Mesenchymal stem cell (in vitro differentiated cells and primary cell): Measurements from ENCODE around the gene KIAA1614.

Experiments
- DNase-seq: peaks from one replicate; pipeline ENCODE4 v3.0.0-alpha.2; 2013
- H2AFZ ChIP-seq: one replicate; pipeline ENCODE4 v1.6.1; 2013; ENCODE audit warnings: low read depth, mild to moderate bottlenecking, control low read depth, inconsistent platforms, low read length, moderate library complexity
- H2AK5ac ChIP-seq: 2 replicates; pipeline ENCODE4 v1.6.1; 2013; ENCODE audit warnings: low read length, moderate library complexity, mild to moderate bottlenecking, inconsistent platforms; ENCODE audit not compliant: severe bottlenecking
- H2BK120ac ChIP-seq: one replicate; pipeline ENCODE4 v1.6.1; 2013; ENCODE audit warnings: low read depth, mild to moderate bottlenecking, inconsistent platforms, low read length, moderate library complexity
- H2BK12ac ChIP-seq, 2 experiments: one replicate each; pipeline ENCODE4 v1.6.1; 2013; ENCODE audit warnings: inconsistent platforms in 2 of 2, low read length in 2 of 2, mild to moderate bottlenecking in 2 of 2, moderate library complexity in 2 of 2, control low read depth in 1 of 2
- H2BK15ac ChIP-seq: one replicate; pipeline ENCODE4 v1.6.1; 2013; ENCODE audit warnings: mild to moderate bottlenecking, low read depth, inconsistent platforms; ENCODE audit not compliant: poor library complexity, severe bottlenecking
- H2BK5ac ChIP-seq: 2 replicates; pipeline ENCODE4 v1.6.1; 2013; ENCODE audit warnings: low read depth, mild to moderate bottlenecking, low read length, control low read depth, inconsistent platforms; ENCODE audit not compliant: poor library complexity, severe bottlenecking
- H3K14ac ChIP-seq, 2 experiments: one replicate each; pipeline ENCODE4 v1.6.1; 2013; ENCODE audit warnings: inconsistent platforms in 2 of 2, low read length in 2 of 2, control low read depth in 1 of 2, mild to moderate bottlenecking in 1 of 2, moderate library complexity in 1 of 2
- H3K18ac ChIP-seq, 2 experiments: one replicate each; pipeline ENCODE4 v1.6.1; 2013; ENCODE audit warnings: inconsistent platforms in 2 of 2, low read length in 2 of 2, control low read depth in 1 of 2, low read depth in 1 of 2, mild to moderate bottlenecking in 1 of 2
- H3K23ac ChIP-seq, 2 experiments: one replicate each; pipeline ENCODE4 v1.6.1; 2013; ENCODE audit warnings: inconsistent platforms in 2 of 2, low read length in 2 of 2, mild to moderate bottlenecking in 2 of 2, moderate library complexity in 2 of 2, control low read depth in 1 of 2
- H3K27ac ChIP-seq: 2 replicates; pipeline ENCODE4 v1.5.1; 2013; ENCODE audit warnings: mild to moderate bottlenecking, moderate library complexity, low read length, control low read depth, inconsistent platforms; ENCODE audit not compliant: poor library complexity, severe bottlenecking
- H3K27me3 ChIP-seq, 2 experiments: 2 replicates each; pipeline versions ENCODE4 v1.6.1 to v1.7.0; 2013; ENCODE audit warnings: low read length in 2 of 2, mild to moderate bottlenecking in 2 of 2, moderate library complexity in 2 of 2, control low read depth in 1 of 2, inconsistent platforms in 1 of 2; ENCODE audit not compliant: control insufficient read depth in 1 of 2, insufficient read depth in 1 of 2
- H3K36me3 ChIP-seq, 2 experiments: 2 replicates each; pipeline versions ENCODE4 v1.6.1 to v1.7.0; 2013; ENCODE audit warnings: low read length in 2 of 2, control low read depth in 1 of 2, inconsistent platforms in 1 of 2, low read depth in 1 of 2, mild to moderate bottlenecking in 1 of 2; ENCODE audit not compliant: insufficient read depth in 2 of 2, control insufficient read depth in 1 of 2
- H3K4ac ChIP-seq, 2 experiments: one replicate each; pipeline ENCODE4 v1.6.1; 2013; ENCODE audit warnings: inconsistent platforms in 2 of 2, low read length in 2 of 2, mild to moderate bottlenecking in 2 of 2, moderate library complexity in 2 of 2, control low read depth in 1 of 2, low read depth in 1 of 2
- H3K4me1 ChIP-seq: 2 replicates; pipeline ENCODE4 v1.6.1; 2013; ENCODE audit warnings: low read depth, low read length, control low read depth; ENCODE audit not compliant: control insufficient read depth, insufficient read depth
- H3K4me2 ChIP-seq: 2 replicates; pipeline ENCODE4 v1.6.1; 2013; ENCODE audit warnings: low read length, mild to moderate bottlenecking, inconsistent platforms; ENCODE audit not compliant: poor library complexity, severe bottlenecking
- H3K4me3 ChIP-seq, 2 experiments: 2 replicates each; pipeline versions ENCODE4 v1.5.1 to v1.7.0; 2013; ENCODE audit warnings: low read length in 2 of 2, mild to moderate bottlenecking in 2 of 2, control low read depth in 1 of 2, low read depth in 1 of 2; ENCODE audit not compliant: insufficient read depth in 1 of 2
- H3K79me1 ChIP-seq: replicated peaks from 2 replicates; pipeline ENCODE4 v1.6.1; 2013; ENCODE audit warnings: mild to moderate bottlenecking, control low read depth, low read length, inconsistent platforms; ENCODE audit not compliant: poor library complexity, severe bottlenecking
- H3K9ac ChIP-seq: 2 replicates; pipeline ENCODE4 v1.7.0; 2013; ENCODE audit warnings: mild to moderate bottlenecking, low read length, moderate library complexity
- H3K9me3 ChIP-seq: 2 replicates; pipeline ENCODE4 v1.7.0; 2013; ENCODE audit warnings: mild to moderate bottlenecking, low read length; ENCODE audit not compliant: control insufficient read depth
- H4K8ac ChIP-seq: one replicate; pipeline ENCODE4 v1.6.1; 2013; ENCODE audit warnings: inconsistent platforms, mild to moderate bottlenecking, low read length, moderate library complexity
- H4K91ac ChIP-seq: one replicate; pipeline ENCODE4 v1.6.1; 2013; ENCODE audit warnings: mild to moderate bottlenecking, low read length, inconsistent platforms
- WGBS: methylation state at CpG from one replicate; pipeline ENCODE4 v1.1.7; 2013; ENCODE audit warnings: mixed read lengths; 5-methylcytosine and 5-hydroxymethylcytosine counted together

Gene KIAA1614

DNA sequence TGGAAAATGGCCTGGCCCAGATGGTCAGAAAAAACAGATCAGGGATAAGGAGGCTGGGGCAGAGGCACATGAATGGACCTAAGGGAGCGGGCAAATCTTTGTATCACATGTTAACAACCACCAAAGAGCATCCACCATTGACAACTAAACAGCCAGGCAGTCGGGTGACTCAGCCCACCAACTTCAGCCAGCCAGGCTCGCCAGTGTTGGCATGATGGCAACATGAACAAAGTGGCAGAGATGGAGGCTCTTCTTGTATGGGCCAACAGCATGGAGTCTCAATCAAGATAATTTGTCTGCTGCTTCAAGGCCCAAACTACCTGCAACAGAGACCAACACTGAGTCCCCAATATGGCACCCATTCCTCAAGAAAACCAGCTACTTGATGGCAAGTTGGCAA is 16.5 kb upstream of the KIAA1614 start:
- H2BK5ac ChIP-seq: no peak overlapping the region
- no peak overlapping the region for H3K4ac ChIP-seq
- DNase-seq: no peak
- no peaks in the 10 kb centered on the region for H3K9me3 ChIP-seq
- WGBS: 96% methylated on average over 3 of the region's 3 CpGs
- no peak overlapping the region for H2BK15ac ChIP-seq
- H3K79me1 ChIP-seq: no peaks in the 10 kb centered on the region
- no peak overlapping the region for H2BK12ac ChIP-seq
- no peak overlapping the region for H3K27ac ChIP-seq
- H3K14ac ChIP-seq: no peak overlapping the region
- H3K18ac ChIP-seq: no peak overlapping the region
- peaks cover 0 to 8% of the 10 kb centered on the region in 2 experiments for H3K36me3 ChIP-seq
- H2AK5ac ChIP-seq: no peak overlapping the region
- no peak overlapping the region for H2BK120ac ChIP-seq
- H3K4me1 ChIP-seq: no peaks in the 10 kb centered on the region
- no peak overlapping the region for H4K91ac ChIP-seq
- no peak overlapping the region for H3K23ac ChIP-seq
- H4K8ac ChIP-seq: no peak overlapping the region
- H3K4me2 ChIP-seq: no peak overlapping the region
- no peak overlapping the region for H3K9ac ChIP-seq
- no peak overlapping the region for H3K4me3 ChIP-seq
- H2AFZ ChIP-seq: no peak overlapping the region
- no peaks in the 10 kb centered on the region for H3K27me3 ChIP-seq

DNA sequence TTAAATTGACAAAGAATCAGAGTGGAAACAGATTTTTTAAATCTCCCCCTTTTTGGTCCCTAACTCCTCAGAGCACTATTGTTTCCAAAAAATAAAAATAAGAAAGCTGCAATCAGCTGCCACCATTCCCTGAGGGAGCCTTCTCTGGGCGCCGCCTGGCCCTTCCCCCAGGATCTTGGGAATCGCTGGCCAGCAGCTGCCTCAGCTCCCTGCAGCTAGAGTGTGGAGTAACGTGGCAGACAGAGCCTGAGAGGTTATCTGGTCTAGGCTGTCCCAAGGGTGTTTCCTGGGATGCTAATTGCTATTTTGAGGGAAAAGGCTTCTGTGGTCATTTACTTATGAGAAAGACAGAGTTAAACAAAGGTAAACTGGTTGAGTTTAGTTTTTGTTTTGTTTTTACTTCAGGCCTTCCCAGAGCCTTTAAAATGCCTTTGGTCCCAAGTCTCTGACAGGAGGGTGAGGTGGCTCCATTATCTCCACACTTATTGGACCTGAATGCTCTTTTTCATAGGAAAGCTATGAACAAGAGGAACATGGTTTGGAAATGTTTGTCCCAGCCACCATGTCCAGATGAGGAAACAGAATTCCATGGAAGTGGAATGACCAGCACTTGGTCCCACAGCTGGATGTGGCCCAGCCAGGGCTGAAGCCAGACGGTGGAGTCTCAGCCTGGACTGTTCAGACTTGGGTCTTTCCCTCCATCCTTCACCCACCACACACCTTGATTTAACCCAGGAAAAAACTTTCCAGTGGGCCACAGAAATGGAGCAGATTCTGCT is 14.1 kb upstream of the KIAA1614 start:
- Histone ChIP-seq H3K27me3 (no peaks in the 10 kb centered on the region), H2BK15ac (no peak overlapping the region), H3K9ac (peak overlapping the region; percentile 61), H2BK12ac (no peak overlapping the region), H3K4me2 (no peak overlapping the region), H4K91ac (no peak overlapping the region), H3K23ac (no peak overlapping the region), H3K36me3 (peaks cover 0 to 8% of the 10 kb centered on the region in 2 experiments), H3K27ac (no peak overlapping the region), H2BK5ac (no peak overlapping the region), H2AFZ (no peak overlapping the region), H3K79me1 (no peaks in the 10 kb centered on the region), H3K14ac (no peak overlapping the region), H3K4me1 (no peaks in the 10 kb centered on the region), H2AK5ac (no peak overlapping the region), H4K8ac (no peak overlapping the region), H3K18ac (no peak overlapping the region), H3K4ac (no peak overlapping the region), H3K9me3 (no peaks in the 10 kb centered on the region), H3K4me3 (no peak overlapping the region), H2BK120ac (no peak overlapping the region)
- DNase-seq: peak; percentile 21
- WGBS: 41% methylated on average over 5 of the region's 5 CpGs

DNA sequence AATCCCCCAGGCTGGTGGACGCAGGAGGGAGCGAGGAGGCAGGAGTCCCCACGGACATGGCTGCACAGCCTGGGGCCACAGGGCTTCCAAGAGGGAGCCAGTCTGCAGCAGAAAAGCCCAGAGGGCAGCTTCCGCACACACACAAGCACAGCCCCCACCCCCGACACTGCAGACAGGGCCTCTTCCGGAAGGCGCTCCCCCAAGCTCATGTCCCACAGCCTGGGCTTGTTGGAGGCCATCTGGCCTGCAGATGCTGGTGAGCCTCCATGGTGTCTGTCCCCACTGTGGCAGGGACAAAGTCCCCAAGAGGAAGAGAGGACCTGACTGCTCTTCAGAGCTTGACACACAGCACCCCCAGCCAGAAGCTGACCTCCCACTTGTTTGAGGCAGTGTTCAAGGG is 13.4 kb upstream of the KIAA1614 start:
- no peaks in the 10 kb centered on the region for H3K27me3 ChIP-seq
- H3K4me3 ChIP-seq: no peak overlapping the region
- H3K79me1 ChIP-seq: no peaks in the 10 kb centered on the region
- H2BK12ac ChIP-seq: no peak overlapping the region
- no peak overlapping the region for H3K4me2 ChIP-seq
- no peak overlapping the region for H3K14ac ChIP-seq
- H2BK120ac ChIP-seq: no peak overlapping the region
- H3K9ac ChIP-seq: no peak overlapping the region
- 88% methylated on average over 7 of the region's 7 CpGs for WGBS
- H3K4me1 ChIP-seq: no peaks in the 10 kb centered on the region
- no peak overlapping the region for H3K4ac ChIP-seq
- DNase-seq: no peak
- H2AFZ ChIP-seq: no peak overlapping the region
- no peaks in the 10 kb centered on the region for H3K9me3 ChIP-seq
- peak overlapping the region; percentile 39 for H4K91ac ChIP-seq
- H2BK15ac ChIP-seq: no peak overlapping the region
- no peak overlapping the region for H3K23ac ChIP-seq
- H4K8ac ChIP-seq: no peak overlapping the region
- H2BK5ac ChIP-seq: no peak overlapping the region
- H3K36me3 ChIP-seq: peaks cover 0 to 8% of the 10 kb centered on the region in 2 experiments
- H3K27ac ChIP-seq: no peak overlapping the region
- no peak overlapping the region for H3K18ac ChIP-seq
- no peak overlapping the region for H2AK5ac ChIP-seq

DNA sequence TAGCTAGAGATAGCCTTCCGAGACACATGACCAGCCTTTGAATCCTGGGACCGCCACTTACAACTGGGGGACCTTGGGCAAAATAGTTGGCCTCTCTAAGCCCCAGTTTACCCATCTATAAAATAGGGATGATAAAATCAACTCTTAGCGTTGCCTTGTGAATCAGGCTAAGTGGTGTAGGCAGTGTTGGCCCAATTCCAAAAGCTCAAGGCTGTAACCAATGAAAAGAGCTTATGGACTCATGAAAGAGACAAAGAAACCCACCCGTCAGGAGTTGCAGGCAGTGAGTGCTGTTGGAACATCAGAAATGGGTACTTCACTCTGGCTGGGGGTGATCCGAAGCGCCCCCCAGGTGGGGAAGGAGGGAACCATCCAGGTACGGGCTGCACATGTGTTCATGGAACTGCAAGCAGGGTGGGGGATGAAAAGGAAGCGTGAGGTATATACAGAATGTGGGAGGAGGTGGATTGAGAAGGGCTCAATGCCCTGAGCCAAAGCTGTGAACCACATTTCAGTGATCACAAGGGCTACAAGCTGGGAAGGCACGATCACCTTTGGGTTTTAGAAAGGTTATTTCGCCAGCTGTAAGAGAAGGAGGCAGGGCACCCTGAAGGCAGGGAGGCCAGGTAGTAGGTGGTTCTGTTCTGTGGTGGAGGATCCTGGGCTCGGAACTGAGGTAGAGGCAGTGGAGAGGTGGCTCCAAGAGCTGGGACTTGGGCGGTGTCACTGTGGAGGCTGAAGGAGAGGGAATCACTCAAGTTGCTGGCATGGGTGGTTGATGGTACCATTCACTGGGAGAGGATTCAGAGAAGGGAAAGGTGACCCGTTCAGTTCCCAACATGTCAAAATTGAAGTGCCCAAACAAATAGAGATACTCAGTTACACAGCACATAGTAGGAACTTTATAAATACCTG is 11.4 kb upstream of the KIAA1614 start:
- no peak overlapping the region for H2BK12ac ChIP-seq

More for the DNA sequence above, 11.4 kb upstream of the KIAA1614 start:
- Histone ChIP-seq H3K79me1 (no peaks in the 10 kb centered on the region), H3K9ac (no peak overlapping the region), H3K27ac (no peak overlapping the region), H3K4me3 (no peak overlapping the region), H2AFZ (no peak overlapping the region), H3K4me2 (no peak overlapping the region), H3K14ac (no peak overlapping the region), H3K36me3 (no peaks in the 10 kb centered on the region), H4K91ac (no peak overlapping the region), H2BK5ac (no peak overlapping the region), H3K18ac (no peak overlapping the region), H3K9me3 (no peaks in the 10 kb centered on the region), H3K23ac (no peak overlapping the region), H2AK5ac (no peak overlapping the region), H3K4ac (no peak overlapping the region), H2BK120ac (no peak overlapping the region), H3K4me1 (no peaks in the 10 kb centered on the region), H3K27me3 (no peaks in the 10 kb centered on the region), H4K8ac (no peak overlapping the region), H2BK15ac (no peak overlapping the region)
- DNase-seq: no peak
- WGBS: 91% methylated on average over 12 of the region's 13 CpGs
